ENCODE results near the gene GRIK4.

DNA sequence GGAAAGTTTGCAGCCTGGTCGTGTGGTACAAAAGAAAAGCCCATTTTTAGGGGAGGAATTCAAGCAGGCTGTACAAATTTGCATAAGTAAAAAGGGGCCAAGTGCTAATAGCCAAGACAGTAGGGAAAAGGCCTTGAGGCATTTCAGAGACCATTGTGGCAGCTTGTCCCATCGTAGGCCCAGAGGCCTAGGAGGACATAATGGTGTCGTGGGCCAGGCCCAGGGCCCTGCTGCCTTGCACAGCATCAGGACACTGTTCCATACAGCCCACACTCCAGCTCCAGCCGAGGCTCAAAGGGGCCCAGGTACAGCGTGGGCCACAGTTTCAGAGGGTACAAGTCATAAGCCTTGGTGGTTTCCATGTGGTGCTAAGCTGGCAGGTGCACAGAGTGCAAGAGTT, 106.9 kb downstream of the GRIK4 start:
- TF ChIP-seq EGR1 (IDR thresholded peaks at IDR 0.05; ENCODE audit: low read depth in 2 of 2) (no peak), RAD21 (IDR thresholded peaks at IDR 0.05) (no peak), RXRA (IDR thresholded peaks at IDR 0.05) (no peak), FOXA1 (IDR thresholded peaks at IDR 0.05) (no peak), GABPA (IDR thresholded peaks at IDR 0.05 in 1 of 2, conservative IDR thresholded peaks at IDR 0.05 in 1 of 2) (no peak), TAF1 (conservative IDR thresholded peaks at IDR 0.05) (no peak), HNF4G (IDR thresholded peaks at IDR 0.05) (no peak), SP1 (IDR thresholded peaks at IDR 0.05) (no peak), YY1 (IDR thresholded peaks at IDR 0.05) (no peak)
- TF ChIP-seq, protein P1, sequence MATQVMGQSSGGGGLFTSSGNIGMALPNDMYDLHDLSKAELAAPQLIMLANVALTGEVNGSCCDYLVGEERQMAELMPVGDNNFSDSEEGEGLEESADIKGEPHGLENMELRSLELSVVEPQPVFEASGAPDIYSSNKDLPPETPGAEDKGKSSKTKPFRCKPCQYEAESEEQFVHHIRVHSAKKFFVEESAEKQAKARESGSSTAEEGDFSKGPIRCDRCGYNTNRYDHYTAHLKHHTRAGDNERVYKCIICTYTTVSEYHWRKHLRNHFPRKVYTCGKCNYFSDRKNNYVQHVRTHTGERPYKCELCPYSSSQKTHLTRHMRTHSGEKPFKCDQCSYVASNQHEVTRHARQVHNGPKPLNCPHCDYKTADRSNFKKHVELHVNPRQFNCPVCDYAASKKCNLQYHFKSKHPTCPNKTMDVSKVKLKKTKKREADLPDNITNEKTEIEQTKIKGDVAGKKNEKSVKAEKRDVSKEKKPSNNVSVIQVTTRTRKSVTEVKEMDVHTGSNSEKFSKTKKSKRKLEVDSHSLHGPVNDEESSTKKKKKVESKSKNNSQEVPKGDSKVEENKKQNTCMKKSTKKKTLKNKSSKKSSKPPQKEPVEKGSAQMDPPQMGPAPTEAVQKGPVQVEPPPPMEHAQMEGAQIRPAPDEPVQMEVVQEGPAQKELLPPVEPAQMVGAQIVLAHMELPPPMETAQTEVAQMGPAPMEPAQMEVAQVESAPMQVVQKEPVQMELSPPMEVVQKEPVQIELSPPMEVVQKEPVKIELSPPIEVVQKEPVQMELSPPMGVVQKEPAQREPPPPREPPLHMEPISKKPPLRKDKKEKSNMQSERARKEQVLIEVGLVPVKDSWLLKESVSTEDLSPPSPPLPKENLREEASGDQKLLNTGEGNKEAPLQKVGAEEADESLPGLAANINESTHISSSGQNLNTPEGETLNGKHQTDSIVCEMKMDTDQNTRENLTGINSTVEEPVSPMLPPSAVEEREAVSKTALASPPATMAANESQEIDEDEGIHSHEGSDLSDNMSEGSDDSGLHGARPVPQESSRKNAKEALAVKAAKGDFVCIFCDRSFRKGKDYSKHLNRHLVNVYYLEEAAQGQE (IDR thresholded peaks at IDR 0.05) = no peak
- TF ChIP-seq, protein P2, sequence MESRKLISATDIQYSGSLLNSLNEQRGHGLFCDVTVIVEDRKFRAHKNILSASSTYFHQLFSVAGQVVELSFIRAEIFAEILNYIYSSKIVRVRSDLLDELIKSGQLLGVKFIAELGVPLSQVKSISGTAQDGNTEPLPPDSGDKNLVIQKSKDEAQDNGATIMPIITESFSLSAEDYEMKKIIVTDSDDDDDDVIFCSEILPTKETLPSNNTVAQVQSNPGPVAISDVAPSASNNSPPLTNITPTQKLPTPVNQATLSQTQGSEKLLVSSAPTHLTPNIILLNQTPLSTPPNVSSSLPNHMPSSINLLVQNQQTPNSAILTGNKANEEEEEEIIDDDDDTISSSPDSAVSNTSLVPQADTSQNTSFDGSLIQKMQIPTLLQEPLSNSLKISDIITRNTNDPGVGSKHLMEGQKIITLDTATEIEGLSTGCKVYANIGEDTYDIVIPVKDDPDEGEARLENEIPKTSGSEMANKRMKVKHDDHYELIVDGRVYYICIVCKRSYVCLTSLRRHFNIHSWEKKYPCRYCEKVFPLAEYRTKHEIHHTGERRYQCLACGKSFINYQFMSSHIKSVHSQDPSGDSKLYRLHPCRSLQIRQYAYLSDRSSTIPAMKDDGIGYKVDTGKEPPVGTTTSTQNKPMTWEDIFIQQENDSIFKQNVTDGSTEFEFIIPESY (IDR thresholded peaks at IDR 0.05) = no peak
- TF ChIP-seq, protein P3, sequence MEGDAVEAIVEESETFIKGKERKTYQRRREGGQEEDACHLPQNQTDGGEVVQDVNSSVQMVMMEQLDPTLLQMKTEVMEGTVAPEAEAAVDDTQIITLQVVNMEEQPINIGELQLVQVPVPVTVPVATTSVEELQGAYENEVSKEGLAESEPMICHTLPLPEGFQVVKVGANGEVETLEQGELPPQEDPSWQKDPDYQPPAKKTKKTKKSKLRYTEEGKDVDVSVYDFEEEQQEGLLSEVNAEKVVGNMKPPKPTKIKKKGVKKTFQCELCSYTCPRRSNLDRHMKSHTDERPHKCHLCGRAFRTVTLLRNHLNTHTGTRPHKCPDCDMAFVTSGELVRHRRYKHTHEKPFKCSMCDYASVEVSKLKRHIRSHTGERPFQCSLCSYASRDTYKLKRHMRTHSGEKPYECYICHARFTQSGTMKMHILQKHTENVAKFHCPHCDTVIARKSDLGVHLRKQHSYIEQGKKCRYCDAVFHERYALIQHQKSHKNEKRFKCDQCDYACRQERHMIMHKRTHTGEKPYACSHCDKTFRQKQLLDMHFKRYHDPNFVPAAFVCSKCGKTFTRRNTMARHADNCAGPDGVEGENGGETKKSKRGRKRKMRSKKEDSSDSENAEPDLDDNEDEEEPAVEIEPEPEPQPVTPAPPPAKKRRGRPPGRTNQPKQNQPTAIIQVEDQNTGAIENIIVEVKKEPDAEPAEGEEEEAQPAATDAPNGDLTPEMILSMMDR (IDR thresholded peaks at IDR 0.05; ENCODE audit: low read depth, low read length, missing input control) = no peak
- TF ChIP-seq, protein P4, sequence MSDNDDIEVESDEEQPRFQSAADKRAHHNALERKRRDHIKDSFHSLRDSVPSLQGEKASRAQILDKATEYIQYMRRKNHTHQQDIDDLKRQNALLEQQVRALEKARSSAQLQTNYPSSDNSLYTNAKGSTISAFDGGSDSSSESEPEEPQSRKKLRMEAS (IDR thresholded peaks at IDR 0.05) = no peak

Data from liver (tissue), 3 donors.